GM21515 (cell line): ENCODE results near the gene TLE3.

Experiments used
- ATAC-seq: cut with Tn5 transposase; IDR thresholded peaks from one replicate; pipeline ENCODE4 v1.9.1; 2021; ENCODE audit not compliant: unreplicated experiment

The TLE3 gene

GRCh38 chr15:70084461-70084860 lies 13.3 kb downstream of the TLE3 start:
- ATAC-seq, result no peak

- no peak for ATAC-seq
These were observed 13.8 kb downstream of the TLE3 start for GRCh38 chr15:70083946-70084345.

GRCh38 chr15:70083418-70083817 lies 14.3 kb downstream of the TLE3 start:
- no peak for ATAC-seq

- no peak for ATAC-seq
These were observed 15.3 kb downstream of the TLE3 start for GRCh38 chr15:70082281-70082900.

- no peak for ATAC-seq
These were observed 16.1 kb downstream of the TLE3 start for GRCh38 chr15:70081612-70082011.

GRCh38 chr15:70080347-70080746 lies 17.4 kb downstream of the TLE3 start:
- ATAC-seq, result no peak

GRCh38 chr15:70079888-70080287 lies 17.8 kb downstream of the TLE3 start:
- ATAC-seq, result no peak

GRCh38 chr15:70078578-70079417 lies 18.9 kb downstream of the TLE3 start:
- no peak for ATAC-seq

- no peak for ATAC-seq
These were observed 20.2 kb downstream of the TLE3 start for GRCh38 chr15:70077188-70078147.

GRCh38 chr15:70074380-70074779 lies 23.3 kb downstream of the TLE3 start:
- ATAC-seq, result no peak

GRCh38 chr15:70072479-70072878 lies 25.2 kb downstream of the TLE3 start:
- ATAC-seq, result no peak

GRCh38 chr15:70071799-70072198 lies 25.9 kb downstream of the TLE3 start:
- no peak for ATAC-seq

GRCh38 chr15:70069716-70070115 lies 28.0 kb downstream of the TLE3 start:
- ATAC-seq, result no peak

GRCh38 chr15:70068783-70069565 lies 28.7 kb downstream of the TLE3 start:
- ATAC-seq, result no peak

- no peak for ATAC-seq
These were observed 30.0 kb downstream of the TLE3 start for GRCh38 chr15:70067681-70068080.

- ATAC-seq, result no peak
These were observed 30.7 kb downstream of the TLE3 start for GRCh38 chr15:70067011-70067410.

GRCh38 chr15:70066447-70066846 lies 31.3 kb downstream of the TLE3 start:
- ATAC-seq, result no peak

GRCh38 chr15:70066004-70066403 lies 31.7 kb downstream of the TLE3 start:
- no peak for ATAC-seq

GRCh38 chr15:70065006-70065722 lies 32.6 kb downstream of the TLE3 start:
- no peak for ATAC-seq

- no peak for ATAC-seq
These were observed 33.3 kb downstream of the TLE3 start for GRCh38 chr15:70064441-70064840.
